Stimulated activated CD8-positive, alpha-beta memory T cell treated with anti-CD3 and anti-CD28 coated beads, Interleukin-15, amount 100 ng/mL, for 48 hours (primary cell): ENCODE measurements around the gene SLC37A3.
"Not testable (repeated sequence)": the region's sequence is repeated elsewhere in the genome, so short reads cannot be mapped to it uniquely, and the experiment has no call there.

Experiments used
- DNase-seq, 2 donors: peaks; one replicate each; pipeline ENCODE4 v3.0.0-alpha.2; 2020; ENCODE audit warnings: low read depth in 2 of 2

The SLC37A3 gene

GRCh38 chr7:140397784-140398750 lies at the start of gene SLC37A3:
SLC37A3 (minus strand) TSS chr7:140398530; CDS start chr7:140382526, 16,004 bp downstream.
- peak; percentile 79 to 84 for DNase-seq

GRCh38 chr7:140447841-140448240 lies 49.5 kb upstream of the SLC37A3 start:
- DNase-seq: no peak

DNA sequence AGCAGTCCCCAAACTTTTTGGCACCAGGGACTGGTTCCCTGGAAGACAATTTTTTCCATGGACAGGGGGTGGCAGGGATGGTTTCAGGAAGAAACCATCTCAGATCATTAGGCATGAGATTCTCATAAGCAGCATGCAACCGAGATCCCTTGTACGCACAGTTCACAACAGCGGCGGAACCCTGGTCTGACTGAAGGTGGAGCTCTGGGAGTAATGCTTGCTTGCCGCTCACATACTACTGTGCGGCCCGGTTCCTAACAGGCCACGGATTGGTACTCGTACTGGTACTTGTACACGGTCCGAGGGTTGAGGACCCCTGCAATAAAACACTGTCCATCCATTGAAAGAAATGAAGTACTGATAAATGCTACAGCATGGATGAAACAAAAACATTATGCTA lies 48.1 kb upstream of the SLC37A3 start:
- no peak for DNase-seq

DNA sequence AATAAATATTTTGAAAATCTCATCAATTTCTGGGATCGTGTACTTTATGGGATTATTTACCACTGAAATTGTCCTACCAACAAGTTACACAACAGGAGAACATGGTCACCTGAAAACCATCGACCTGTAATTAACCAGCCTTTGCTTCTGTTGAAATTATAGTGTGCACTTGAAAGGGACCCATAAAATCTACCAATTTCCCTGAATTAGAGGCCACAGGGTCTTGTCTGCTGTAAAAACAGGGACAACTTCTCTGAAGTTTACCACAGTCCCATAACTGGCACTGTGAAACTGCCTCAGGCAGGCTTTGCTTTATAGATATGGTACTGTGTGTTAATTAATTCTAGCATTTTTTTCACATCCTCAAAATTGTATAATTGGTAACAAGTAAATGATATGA lies 43.2 kb upstream of the SLC37A3 start:
- no peak for DNase-seq

- no peak for DNase-seq
Observed at GRCh38 chr7:140440593-140440992, 42.3 kb upstream of the SLC37A3 start.

GRCh38 chr7:140439359-140439758 lies 41.0 kb upstream of the SLC37A3 start:
- DNase-seq: no peak

- DNase-seq: no peak
Observed at GRCh38 chr7:140435252-140435895, 37.0 kb upstream of the SLC37A3 start.

DNA sequence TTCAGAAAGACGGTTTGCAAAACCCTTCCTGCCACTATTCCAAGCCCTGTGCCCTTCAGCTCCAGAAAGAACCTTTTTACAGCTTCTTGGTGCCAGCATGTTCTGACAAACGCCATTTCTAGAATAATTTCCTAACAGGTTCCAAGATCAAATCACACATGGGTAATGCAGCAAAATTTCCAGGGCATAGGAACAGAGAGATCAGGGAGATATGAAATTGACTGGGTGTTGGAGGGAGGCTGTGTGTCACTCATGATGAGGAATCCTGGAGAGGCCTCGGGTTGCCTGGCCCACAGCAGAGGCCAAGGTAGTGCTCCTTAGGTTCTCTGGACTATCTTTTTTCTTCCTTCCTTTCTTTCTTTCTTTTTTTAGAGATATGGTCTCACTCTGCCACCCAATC lies 35.1 kb upstream of the SLC37A3 start:
- no peak for DNase-seq

GRCh38 chr7:140426130-140426529 lies 27.8 kb upstream of the SLC37A3 start:
- no peak for DNase-seq

- no peak for DNase-seq
Observed at GRCh38 chr7:140425718-140426117, 27.4 kb upstream of the SLC37A3 start.

GRCh38 chr7:140423501-140423900 lies 25.2 kb upstream of the SLC37A3 start:
- no peak for DNase-seq

DNA sequence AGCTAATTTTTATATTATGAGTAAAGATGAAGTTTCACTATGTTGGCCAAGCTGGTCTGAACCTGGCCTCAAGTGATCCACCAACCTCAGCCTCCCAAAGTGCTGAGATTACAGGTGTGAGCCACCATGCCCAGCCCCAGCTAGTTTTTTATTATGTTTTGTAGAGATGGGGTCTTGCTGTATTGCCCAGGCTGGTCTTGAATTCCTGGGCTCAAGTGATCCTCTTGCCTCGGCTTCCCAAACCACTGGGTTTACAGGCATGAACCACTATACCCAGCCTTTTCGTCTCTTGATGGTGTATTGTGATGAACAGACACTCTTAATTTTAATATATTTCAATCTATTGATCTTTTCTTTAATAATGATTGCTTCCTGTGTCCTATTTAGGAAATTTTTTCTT lies 23.2 kb upstream of the SLC37A3 start:
- no peak for DNase-seq

DNA sequence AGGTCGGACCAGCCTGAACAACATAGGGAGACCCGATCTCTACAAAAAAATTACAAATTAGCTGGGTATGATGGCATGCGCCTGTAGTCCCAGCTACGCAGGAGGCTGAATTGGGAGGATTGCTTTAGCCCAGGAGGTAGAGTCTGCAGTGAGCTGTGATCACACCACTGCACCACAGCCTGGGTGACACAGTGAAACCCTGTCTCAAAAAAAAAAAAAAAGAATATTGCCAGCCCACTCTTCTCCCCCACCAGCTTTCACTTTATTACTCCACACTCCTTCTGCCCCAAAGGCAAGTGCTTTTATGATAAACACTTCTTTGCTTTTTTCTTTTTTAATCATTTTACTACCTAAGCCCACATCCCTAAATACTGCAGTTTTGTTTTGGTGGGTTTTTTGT lies 20.3 kb upstream of the SLC37A3 start:
- no peak for DNase-seq

GRCh38 chr7:140418156-140418472 lies 19.8 kb upstream of the SLC37A3 start:
- not testable (repeated sequence) for DNase-seq

GRCh38 chr7:140417456-140418155 lies 19.3 kb upstream of the SLC37A3 start:
- no peak for DNase-seq

- no peak for DNase-seq
Observed at GRCh38 chr7:140416560-140416959, 18.2 kb upstream of the SLC37A3 start.

- not testable (repeated sequence) for DNase-seq
Observed at GRCh38 chr7:140415816-140416215, 17.5 kb upstream of the SLC37A3 start.

GRCh38 chr7:140415361-140415760 lies 17.0 kb upstream of the SLC37A3 start:
- DNase-seq: no peak

GRCh38 chr7:140404565-140405065 lies 6.3 kb upstream of the SLC37A3 start:
- DNase-seq: no peak

DNA sequence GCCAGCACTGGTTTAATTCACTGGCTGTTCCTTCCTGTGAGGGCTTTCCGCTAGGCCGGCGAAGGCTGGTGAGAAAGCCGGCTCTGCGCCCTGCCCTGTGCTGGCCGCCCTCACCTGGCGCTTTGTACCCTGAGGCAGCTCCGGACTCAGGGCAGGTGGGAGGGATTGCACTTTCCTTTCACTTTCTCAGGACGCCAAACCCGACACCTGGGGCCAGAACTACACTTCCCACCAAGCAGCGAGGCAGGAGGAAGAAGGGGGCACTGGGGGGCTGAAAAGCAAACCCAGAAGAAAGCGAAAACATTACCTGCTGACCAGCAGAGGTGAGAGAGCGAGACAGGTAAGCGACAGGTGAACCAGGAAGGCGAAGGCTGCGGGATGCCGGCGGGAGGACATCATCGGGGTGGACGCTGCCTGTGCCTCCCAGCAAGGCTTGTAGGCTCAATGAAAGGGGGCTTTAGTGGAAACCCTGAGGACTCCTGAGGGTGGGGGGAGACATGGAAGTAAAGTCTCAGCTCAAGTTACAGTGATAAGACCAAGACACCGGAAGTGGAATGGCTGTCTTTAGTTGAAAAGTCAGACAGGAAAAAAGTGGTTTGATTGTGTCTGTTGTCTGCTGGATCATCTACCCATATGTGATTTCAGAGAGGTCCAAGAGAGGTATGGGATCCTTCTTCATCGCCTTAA lies 5.7 kb upstream of the SLC37A3 start, which contains the start of gene RAB19:
RAB19 (plus strand) TSS at position 181 of the 687 bp plus-strand sequence. CDS start 3,589 bp downstream, outside the sequence.
- DNase-seq: peak in 1 of 2 donors; percentile 21

DNA sequence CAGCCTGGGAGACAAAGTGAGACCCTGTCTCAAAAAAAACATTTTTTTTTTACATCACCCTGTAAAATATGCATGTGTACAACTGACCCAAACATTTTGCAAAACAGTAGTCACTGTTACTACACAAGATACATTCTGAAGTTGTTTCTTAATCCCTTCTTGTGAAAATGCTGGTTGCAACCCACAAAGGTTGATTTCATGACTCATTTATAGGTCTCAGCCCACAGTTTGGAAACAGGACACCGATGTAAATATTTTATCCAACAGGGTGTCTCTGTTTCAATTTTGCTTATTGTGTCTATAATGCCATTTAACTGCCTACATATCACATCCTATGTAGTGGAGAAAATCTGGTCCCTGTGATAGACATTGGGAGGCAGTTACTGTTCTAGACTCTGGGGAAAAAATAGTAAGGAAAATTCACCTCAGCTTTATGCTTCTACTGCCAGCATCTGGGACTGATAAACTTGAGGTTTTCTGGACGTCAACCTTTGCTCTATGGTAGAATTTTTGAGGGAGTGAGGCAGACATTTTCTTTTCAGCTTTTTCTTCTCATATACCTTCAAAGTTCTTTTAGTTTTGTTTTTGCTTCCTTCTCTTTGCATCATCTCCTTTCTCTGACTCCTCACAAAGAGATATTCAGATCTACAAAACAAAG lies 4.0 kb upstream of the SLC37A3 start:
- DNase-seq: no peak
